AG04449 (cell line): ENCODE measurements around the gene SAT2.
"Not testable (repeated sequence)": the region's sequence is repeated elsewhere in the genome, so short reads cannot be mapped to it uniquely, and the experiment has no call there.

Source experiments
- CTCF ChIA-PET: fragments of 350-600 bp; formaldehyde crosslinking; extraction: SDS; loops from one replicate; lab custom pipeline; 2021; ENCODE audit warnings: antibody characterized with exemption; lab: Yijun Ruan, JAX
- POLR2A ChIA-PET: fragments of 400-600, 350-600 bp; formaldehyde crosslinking; extraction: SDS; loops from one replicate; lab custom pipeline; 2020; ENCODE audit warnings: antibody characterized with exemption, inconsistent platforms; lab: Yijun Ruan, JAX
- DNase-seq: peaks from one replicate; pipeline ENCODE4 v3.0.0-alpha.2; 2010; ENCODE audit warnings: low read depth, low spot score
- H3K4me3 ChIP-seq: 2 replicates; pipeline ENCODE4 v1.5.1; 2011; ENCODE audit warnings: low read depth, mild to moderate bottlenecking, control low read depth, low read length
- TF ChIP-seq, protein P1 (sequence below): IDR thresholded peaks from one replicate; pipeline ENCODE4 v1.5.1; 2011; ENCODE audit warnings: mild to moderate bottlenecking, moderate library complexity, low read length, control low read depth, inconsistent platforms; ENCODE audit not compliant: insufficient read depth; ENCODE audit errors: missing control alignments

Gene SAT2

DNA sequence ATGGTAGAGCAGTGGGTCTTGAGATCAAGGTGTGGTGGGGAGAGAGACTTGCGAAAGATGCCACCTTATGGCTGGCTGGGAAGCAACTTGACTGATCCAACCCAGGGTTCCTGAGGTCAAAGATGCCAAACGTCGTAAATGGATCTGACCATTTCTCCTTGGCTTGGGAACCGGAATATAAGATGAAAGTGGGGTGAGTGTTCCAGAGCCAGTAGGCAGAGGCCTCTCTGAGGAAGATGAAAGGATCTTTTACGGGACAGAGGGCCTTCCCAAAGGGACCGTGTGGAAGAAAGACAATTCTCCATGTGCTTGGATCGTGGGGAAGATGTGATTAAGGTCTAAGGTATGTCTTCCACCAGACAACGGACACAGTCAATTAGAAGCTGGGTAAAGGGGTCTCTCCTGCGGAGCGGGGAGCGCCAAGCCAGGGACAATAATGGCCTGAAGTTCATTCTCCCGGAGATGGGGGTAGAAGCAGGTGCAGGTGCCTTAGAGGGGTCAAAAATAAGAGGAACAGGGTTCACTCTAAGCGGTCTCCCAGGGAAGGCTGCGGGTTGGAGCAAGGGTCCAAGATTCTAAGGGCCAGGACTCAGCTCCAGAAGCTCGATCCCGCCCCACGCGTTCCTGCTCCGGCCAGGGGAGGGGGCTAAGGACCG, 13.7 kb downstream of the SAT2 start:
- peak overlapping the region; percentile 87 for H3K4me3 ChIP-seq
- CTCF ChIA-PET = interaction anchor here (0.8 to 8.1 kb wide), 9 partner anchors 9 to 73 kb away, joined by 3 to 67 read pairs (median 7); partner anchors contain the start of genes ATP1B2, SAT2, SHBG and SOX15
- TF ChIP-seq, protein P1, sequence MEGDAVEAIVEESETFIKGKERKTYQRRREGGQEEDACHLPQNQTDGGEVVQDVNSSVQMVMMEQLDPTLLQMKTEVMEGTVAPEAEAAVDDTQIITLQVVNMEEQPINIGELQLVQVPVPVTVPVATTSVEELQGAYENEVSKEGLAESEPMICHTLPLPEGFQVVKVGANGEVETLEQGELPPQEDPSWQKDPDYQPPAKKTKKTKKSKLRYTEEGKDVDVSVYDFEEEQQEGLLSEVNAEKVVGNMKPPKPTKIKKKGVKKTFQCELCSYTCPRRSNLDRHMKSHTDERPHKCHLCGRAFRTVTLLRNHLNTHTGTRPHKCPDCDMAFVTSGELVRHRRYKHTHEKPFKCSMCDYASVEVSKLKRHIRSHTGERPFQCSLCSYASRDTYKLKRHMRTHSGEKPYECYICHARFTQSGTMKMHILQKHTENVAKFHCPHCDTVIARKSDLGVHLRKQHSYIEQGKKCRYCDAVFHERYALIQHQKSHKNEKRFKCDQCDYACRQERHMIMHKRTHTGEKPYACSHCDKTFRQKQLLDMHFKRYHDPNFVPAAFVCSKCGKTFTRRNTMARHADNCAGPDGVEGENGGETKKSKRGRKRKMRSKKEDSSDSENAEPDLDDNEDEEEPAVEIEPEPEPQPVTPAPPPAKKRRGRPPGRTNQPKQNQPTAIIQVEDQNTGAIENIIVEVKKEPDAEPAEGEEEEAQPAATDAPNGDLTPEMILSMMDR = no peak
- POLR2A ChIA-PET = interaction anchor here (1.2 to 2.3 kb wide), 5 partner anchors 14 to 73 kb away, joined by 3 to 14 read pairs (median 4); partner anchors contain the start of genes SAT2 and TP53
- DNase-seq = no peak

DNA sequence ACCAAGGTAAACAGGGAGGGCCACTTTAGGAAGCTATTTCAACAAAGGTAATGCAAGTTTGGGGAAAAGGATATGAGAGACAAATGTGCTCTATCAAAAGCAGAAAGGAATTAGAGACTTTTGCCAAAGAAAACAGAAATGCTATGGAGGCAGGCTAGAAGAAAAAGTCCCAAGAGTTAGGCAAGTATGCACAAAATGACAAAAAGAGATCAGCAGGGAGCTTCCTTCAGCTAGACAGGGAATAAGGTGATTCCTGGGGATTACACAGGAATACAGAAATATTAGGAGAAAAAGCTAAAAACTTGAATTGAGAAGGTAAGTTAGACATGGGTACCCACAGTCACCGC, 15.4 kb downstream of the SAT2 start:
- H3K4me3 ChIP-seq = peak overlapping the region; percentile 21; the same call in 1 of the 2 replicates
- POLR2A ChIA-PET = interaction anchor here (0.8 to 1.8 kb wide), 3 partner anchors 11 to 23 kb away, joined by 3 to 5 read pairs (median 3); partner anchors contain the start of genes SAT2 and SOX15
- CTCF ChIA-PET = interaction anchor here (0.9 to 8.1 kb wide), 8 partner anchors 15 to 75 kb away, joined by 3 to 61 read pairs (median 6); partner anchors contain the start of genes SHBG, SOX15, TP53 and WRAP53

DNA sequence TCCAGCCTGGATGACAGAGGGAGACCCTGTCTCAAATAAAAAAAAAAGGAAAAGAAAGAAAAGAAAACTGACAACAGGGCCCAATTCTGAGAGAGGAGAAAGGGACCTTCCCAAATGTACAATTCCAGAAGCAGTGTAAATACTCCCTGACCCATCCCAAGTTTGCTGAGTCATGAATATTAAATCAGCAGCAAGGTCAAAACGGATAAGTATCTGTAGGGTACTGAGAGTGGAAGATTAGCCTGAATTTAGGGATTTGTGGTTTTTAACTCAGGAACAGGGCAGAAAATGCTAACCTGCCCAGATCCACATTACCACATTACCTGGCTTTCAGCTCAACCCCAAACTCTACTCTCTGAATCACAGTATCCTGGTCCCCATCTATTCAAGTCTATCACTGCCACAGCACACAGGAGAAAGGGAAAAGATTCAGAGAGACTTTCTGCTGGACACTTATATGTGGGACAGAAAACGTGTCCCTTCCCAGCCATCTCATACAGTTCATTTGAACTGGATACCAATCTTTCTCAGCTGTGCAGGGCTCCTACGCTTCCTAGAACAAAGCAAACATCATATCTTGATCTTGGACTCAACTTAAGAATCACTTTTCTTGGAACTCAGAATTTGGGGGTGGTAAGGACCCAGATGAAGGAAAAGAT, 15.9 kb downstream of the SAT2 start:
- no peak overlapping the region for H3K4me3 ChIP-seq
- POLR2A ChIA-PET = interaction anchor here (0.8 to 1.8 kb wide), 3 partner anchors 11 to 22 kb away, joined by 3 to 5 read pairs (median 3); partner anchors contain the start of genes SAT2 and SOX15
- CTCF ChIA-PET = interaction anchor here (0.9 to 8.1 kb wide), 10 partner anchors 13 to 76 kb away, joined by 3 to 61 read pairs (median 4); partner anchors contain the start of genes SHBG, SOX15, TP53 and WRAP53
- TF ChIP-seq, protein P1 = no peak
- DNase-seq = no peak

More for the DNA sequence above, 15.4 kb downstream of the SAT2 start:
- no peak for DNase-seq
- TF ChIP-seq, protein P1 = no peak

GRCh38 chr17:7610641-7611040, 17.0 kb downstream of the SAT2 start:
- POLR2A ChIA-PET = no interaction called here
- TF ChIP-seq, protein P1 = no peak
- CTCF ChIA-PET = interaction anchor here (0.6 to 8.1 kb wide), 8 partner anchors 10 to 700 kb away, joined by 3 to 61 read pairs (median 6); partner anchors contain the start of genes SHBG, SOX15, TP53 and WRAP53

GRCh38 chr17:7606280-7606679, 21.3 kb downstream of the SAT2 start:
- POLR2A ChIA-PET = no interaction called here
- CTCF ChIA-PET = interaction anchor here (1.7 to 2.3 kb wide), 2 partner anchors 8 to 17 kb away, joined by 9 to 14 read pairs; partner anchors contain the start of genes FXR2 and SOX15
- no peak for DNase-seq
- TF ChIP-seq, protein P1 = no peak
- H3K4me3 ChIP-seq = no peak overlapping the region

More at GRCh38 chr17:7610641-7611040, 17.0 kb downstream of the SAT2 start:
- DNase-seq = no peak
- no peak overlapping the region for H3K4me3 ChIP-seq

DNA sequence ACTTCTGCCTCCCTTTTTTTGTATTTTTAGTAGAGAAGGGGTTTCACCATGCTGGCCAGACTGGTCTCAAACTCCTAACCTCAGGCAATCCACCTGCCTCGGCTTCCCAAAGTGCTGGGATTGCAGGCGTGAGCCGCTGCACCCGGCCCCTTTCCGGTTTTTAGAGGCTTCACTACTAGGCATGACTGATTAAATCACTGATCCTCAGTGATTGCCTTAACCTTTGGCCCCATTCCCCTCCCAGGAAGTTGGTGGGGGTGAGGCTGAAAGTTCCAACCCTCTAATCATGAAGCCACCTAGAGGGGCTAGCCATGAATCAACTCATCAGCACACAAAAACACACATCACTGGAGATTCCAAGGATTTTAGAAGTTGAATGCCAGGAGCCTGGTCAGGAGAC, 30.1 kb downstream of the SAT2 start:
- CTCF ChIA-PET = not testable (repeated sequence)

More for the DNA sequence above, 30.1 kb downstream of the SAT2 start:
- POLR2A ChIA-PET, H3K4me3 ChIP-seq, DNase-seq: not testable (repeated sequence)
